Measurements from ENCODE around the gene KATNAL2. TPM values are rescaled to one million over a fixed set of nuclear protein-coding genes. Genes with fewer than 3 reads are reported as not detected.

The KATNAL2 gene
- total and polyA plus RNA-seq, 12 donors: 0.74 to 6.1 (median 2.2) TPM

GRCh38 chr18:47095810-47096209 lies 178.4 kb downstream of the KATNAL2 start:
- DNase-seq (no peak), ATAC-seq (no peak)
- Histone ChIP-seq H3K4me3 (no peak overlapping the region), H3K27ac (no peak overlapping the region), H3K9me3 (no peaks in the 10 kb centered on the region), H3K4me1 (peaks cover 0 to 5% (median 0%) of the 10 kb centered on the region in 9 donors), H3K27me3 (no peaks in the 10 kb centered on the region), H3K36me3 (peaks cover 0 to 16% (median 0%) of the 10 kb centered on the region in 9 donors)
- TF ChIP-seq, protein P1, sequence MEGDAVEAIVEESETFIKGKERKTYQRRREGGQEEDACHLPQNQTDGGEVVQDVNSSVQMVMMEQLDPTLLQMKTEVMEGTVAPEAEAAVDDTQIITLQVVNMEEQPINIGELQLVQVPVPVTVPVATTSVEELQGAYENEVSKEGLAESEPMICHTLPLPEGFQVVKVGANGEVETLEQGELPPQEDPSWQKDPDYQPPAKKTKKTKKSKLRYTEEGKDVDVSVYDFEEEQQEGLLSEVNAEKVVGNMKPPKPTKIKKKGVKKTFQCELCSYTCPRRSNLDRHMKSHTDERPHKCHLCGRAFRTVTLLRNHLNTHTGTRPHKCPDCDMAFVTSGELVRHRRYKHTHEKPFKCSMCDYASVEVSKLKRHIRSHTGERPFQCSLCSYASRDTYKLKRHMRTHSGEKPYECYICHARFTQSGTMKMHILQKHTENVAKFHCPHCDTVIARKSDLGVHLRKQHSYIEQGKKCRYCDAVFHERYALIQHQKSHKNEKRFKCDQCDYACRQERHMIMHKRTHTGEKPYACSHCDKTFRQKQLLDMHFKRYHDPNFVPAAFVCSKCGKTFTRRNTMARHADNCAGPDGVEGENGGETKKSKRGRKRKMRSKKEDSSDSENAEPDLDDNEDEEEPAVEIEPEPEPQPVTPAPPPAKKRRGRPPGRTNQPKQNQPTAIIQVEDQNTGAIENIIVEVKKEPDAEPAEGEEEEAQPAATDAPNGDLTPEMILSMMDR (IDR thresholded peaks at IDR 0.05): no peak
- WGBS, 2 donors: 83 to 86% methylated on average over 3 of the region's 3 CpGs
- intact Hi-C loops (cut with DNase I): loop anchor here in 1 of 10 donors (5.0 kb wide), 1 partner anchor 106 kb away; no protein-coding TSS in a partner anchor

- intact Hi-C loops (cut with DNase I): loop anchor here (1.0 to 10.0 kb wide), 7 partner anchors 104 to 654 kb away; no protein-coding TSS in a partner anchor
- H3K9me3 ChIP-seq: no peaks in the 10 kb centered on the region
- ATAC-seq: peak in 7 of 8 donors; percentile 30 to 74 (median 69)
These were observed 182.9 kb downstream of the KATNAL2 start for GRCh38 chr18:47100212-47100831.

DNA sequence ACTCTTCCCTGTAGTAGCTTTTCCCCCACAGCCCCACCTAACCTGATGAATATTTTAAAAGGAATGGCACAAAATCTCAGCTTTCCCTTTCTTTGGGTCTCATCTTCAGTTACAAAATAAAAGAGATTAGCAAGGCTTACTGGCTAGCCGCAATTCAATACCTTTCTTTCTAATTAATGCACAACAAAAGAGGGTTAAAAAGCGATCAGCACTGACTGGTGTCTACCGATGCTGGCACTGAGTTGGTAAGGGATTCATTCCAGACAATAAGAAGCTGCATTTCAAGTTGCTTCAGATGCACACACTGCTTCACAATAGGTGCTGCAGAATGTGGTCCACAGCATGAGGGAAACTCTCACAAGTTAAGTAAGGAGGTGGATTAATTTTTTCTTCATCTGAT lies 191.0 kb downstream of the KATNAL2 start:
- intact Hi-C loops (cut with DNase I): loop anchor here in 4 of 10 donors (10.0 kb wide), 1 partner anchor 646 kb away; no protein-coding TSS in a partner anchor
- Histone ChIP-seq H3K27me3 (no peaks in the 10 kb centered on the region), H3K4me3 (no peak overlapping the region), H3K4me1 (peaks cover 0 to 4% (median 0%) of the 10 kb centered on the region in 9 donors), H3K9me3 (no peaks in the 10 kb centered on the region), H3K27ac (no peak overlapping the region), H3K36me3 (peaks cover 0 to 97% (median 51%) of the 10 kb centered on the region in 9 donors)
- DNase-seq: no peak
- ATAC-seq: no peak
- TF ChIP-seq, protein P1 (IDR thresholded peaks at IDR 0.05): no peak
- WGBS, 2 donors: 84 to 89% methylated on average over 3 of the region's 3 CpGs

More at GRCh38 chr18:47100212-47100831, 182.9 kb downstream of the KATNAL2 start:
- TF ChIP-seq, protein P1 (IDR thresholded peaks at IDR 0.05): peak; percentile 57 to 85 (median 73)
- DNase-seq: peak; percentile 18 to 23
- Histone ChIP-seq H3K36me3 (peaks cover 0 to 33% (median 8%) of the 10 kb centered on the region in 9 donors), H3K27me3 (no peaks in the 10 kb centered on the region), H3K4me3 (no peak overlapping the region), H3K27ac (no peak overlapping the region), H3K4me1 (peaks cover 0 to 5% (median 0%) of the 10 kb centered on the region in 9 donors)
- WGBS, 2 donors: 31 to 32% methylated on average over 12 of the region's 12 CpGs

DNA sequence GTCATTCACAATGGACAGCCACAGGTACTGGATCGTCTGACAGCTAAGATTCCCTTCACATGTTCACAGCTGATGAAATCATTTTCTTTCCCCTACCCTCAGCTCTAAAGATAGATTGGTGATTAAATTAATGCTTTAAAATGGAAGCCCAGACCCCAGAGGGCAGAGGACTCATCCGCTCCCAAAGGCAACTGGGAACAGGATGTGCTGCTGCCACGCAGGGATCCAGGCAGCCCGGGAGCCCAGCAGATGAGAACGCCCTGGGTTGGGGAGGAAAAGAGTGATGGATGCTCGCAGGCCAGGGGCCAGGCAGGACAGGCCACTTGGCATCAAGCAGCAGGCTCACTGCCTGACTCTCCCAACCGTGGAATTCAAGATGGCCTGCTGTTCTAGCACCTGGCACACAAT lies 191.6 kb downstream of the KATNAL2 start:
- intact Hi-C loops (cut with DNase I): loop anchor here in 4 of 10 donors (10.0 kb wide), 1 partner anchor 646 kb away; no protein-coding TSS in a partner anchor
- TF ChIP-seq, protein P1 (IDR thresholded peaks at IDR 0.05): no peak
- Histone ChIP-seq H3K36me3 (peaks cover 0 to 100% (median 55%) of the 10 kb centered on the region in 9 donors), H3K27ac (no peak overlapping the region), H3K9me3 (no peaks in the 10 kb centered on the region), H3K4me1 (peaks cover 0 to 4% (median 0%) of the 10 kb centered on the region in 9 donors), H3K27me3 (no peaks in the 10 kb centered on the region), H3K4me3 (no peak overlapping the region)
- WGBS, 2 donors: 87 to 89% methylated on average over 7 of the region's 7 CpGs
- no peak for DNase-seq
- no peak for ATAC-seq

All from heart right ventricle (tissue), 16 donors.